HG03139 (cell line): ENCODE data around the gene GNG5.
"Not testable (repeated sequence)": the region's sequence is repeated elsewhere in the genome, so short reads cannot be mapped to it uniquely, and the experiment has no call there.

Source experiments
- ATAC-seq: cut with Tn5 transposase; IDR thresholded peaks from one replicate; pipeline ENCODE4 v1.9.1; 2021; ENCODE audit not compliant: unreplicated experiment

Gene GNG5

GRCh38 chr1:84489766-84490165 lies 16.6 kb downstream of the GNG5 start:
- ATAC-seq, result no peak

- ATAC-seq, result no peak
Observed at GRCh38 chr1:84488107-84488506, 18.3 kb downstream of the GNG5 start.

GRCh38 chr1:84481317-84481716 lies 25.1 kb downstream of the GNG5 start:
- ATAC-seq, result no peak

- no peak for ATAC-seq
Observed at GRCh38 chr1:84480650-84481049, 25.7 kb downstream of the GNG5 start.

GRCh38 chr1:84479998-84480397 lies 26.4 kb downstream of the GNG5 start:
- ATAC-seq, result no peak

- ATAC-seq, result peak; percentile 96
Observed at GRCh38 chr1:84478876-84479868, 27.2 kb downstream of the GNG5 start, which contains the start of gene RPF1. TSS of gene RPF1 (plus strand) at chr1:84479266. CDS start at chr1:84479282, 16 bp downstream.

- ATAC-seq, result no peak
Observed at GRCh38 chr1:84476225-84476624, 30.2 kb downstream of the GNG5 start.

- ATAC-seq, result no peak
Observed at GRCh38 chr1:84467298-84467697, 39.1 kb downstream of the GNG5 start.

- ATAC-seq, result no peak
Observed at GRCh38 chr1:84462118-84462517, 44.3 kb downstream of the GNG5 start.

- ATAC-seq, result no peak
Observed at GRCh38 chr1:84452436-84452835, 53.9 kb downstream of the GNG5 start.

GRCh38 chr1:84450910-84451309 lies 55.5 kb downstream of the GNG5 start:
- no peak for ATAC-seq

GRCh38 chr1:84448704-84449103 lies 57.7 kb downstream of the GNG5 start:
- ATAC-seq, result not testable (repeated sequence)
